H1 (cell line): Measurements from ENCODE around the gene ZNF738. TPM values are rescaled to one million over a fixed set of nuclear protein-coding genes. Genes with fewer than 3 reads are reported as not detected.
A peak's percentile ranks its signal among the peaks of the same experiment; 100 is the strongest.

Experiments used
- CHD7 ChIP-seq: fragments of 300-600 bp; sonication (generic); IDR thresholded peaks from 2 replicates; pipeline ENCODE4 v1.7.1; 2012; ENCODE audit warnings: low read length, moderate library complexity, mild to moderate bottlenecking, inconsistent platforms; ENCODE audit not compliant: insufficient replicate concordance
- POLR2A ChIP-seq, 2 experiments: IDR thresholded peaks; 1 replicate in 1 of 2; 2 replicates in 1 of 2; pipeline ENCODE4 v1.6.1; 2011; ENCODE audit warnings: low read depth in 2 of 2, low read length in 2 of 2, mild to moderate bottlenecking in 2 of 2; ENCODE audit errors: control extremely low read depth in 1 of 2
- POLR2AphosphoS5 ChIP-seq: IDR thresholded peaks from 2 replicates; pipeline ENCODE4 v1.6.1; 2011; ENCODE audit warnings: low read depth, low read length
- RXRA ChIP-seq: IDR thresholded peaks from 2 replicates; pipeline ENCODE4 v1.6.1; 2011; ENCODE audit warnings: low read depth, mild to moderate bottlenecking, low read length, moderate library complexity; ENCODE audit not compliant: insufficient read depth
- TCF12 ChIP-seq: IDR thresholded peaks from 2 replicates; pipeline ENCODE4 v1.6.1; 2011; ENCODE audit warnings: low read depth, mild to moderate bottlenecking, low read length
- polyA plus RNA-seq, 7 experiments: library from polyadenylated mRNA; depleted of rRNA in 3 of 7; stranded (reverse) in 5 of 7; unstranded in 2 of 7; fragments of >200 nt in 5 of 7; fragments of 200-250 nt in 2 of 7; gene quantifications; 1 replicate in 5 of 7; 2 replicates in 1 of 7; 4 replicates in 1 of 7; pipeline versions ENCODE4 v1.2.1 to v1.2.3, GENCODE V29; 2011 to 2013; ENCODE audit warnings: missing spikeins in 2 of 7, mixed read lengths in 2 of 7
- total RNA-seq: library from RNA; stranded (reverse); fragmentation: NEBNext Ultra II Directional; extraction: Animal tissue kit (Norgen Biotek cat#: 25700); gene quantifications from 2 replicates; pipeline ENCODE4 v1.2.1, GENCODE V29; 2021

ZNF738 gene
- total and polyA plus RNA-seq, 2 of the 8 experiments (the other 6 are each of a cell fraction or from before 2014, with no cell fraction given): 78.1 to 148 TPM

GRCh38 chr19:21317821-21318220 lies 41.0 kb upstream of the ZNF738 start (continued):
- no peak for TF ChIP-seq CHD7
- no peak for TF ChIP-seq POLR2A (IDR thresholded peaks at IDR 0.05; ENCODE audit: control extremely low read depth in 1 of 2, low read depth in 2 of 2, low read length in 2 of 2)
- TF ChIP-seq RXRA: 0 out of 2 replicates have a peak, but pooled peaks have one; percentile 77
- TF ChIP-seq POLR2AphosphoS5: peak; percentile 68; the same call in 1 of the 2 replicates
- TF ChIP-seq TCF12: 0 out of 2 replicates have a peak, but pooled peaks have one; percentile 63
